ENCODE results near the gene CHN2. TPM values are rescaled to one million over a fixed set of nuclear protein-coding genes. Genes with fewer than 3 reads are reported as not detected.

The CHN2 gene
- total RNA-seq, 2 experiments from 2014 or later, result 1.7 to 1.8 TPM

DNA sequence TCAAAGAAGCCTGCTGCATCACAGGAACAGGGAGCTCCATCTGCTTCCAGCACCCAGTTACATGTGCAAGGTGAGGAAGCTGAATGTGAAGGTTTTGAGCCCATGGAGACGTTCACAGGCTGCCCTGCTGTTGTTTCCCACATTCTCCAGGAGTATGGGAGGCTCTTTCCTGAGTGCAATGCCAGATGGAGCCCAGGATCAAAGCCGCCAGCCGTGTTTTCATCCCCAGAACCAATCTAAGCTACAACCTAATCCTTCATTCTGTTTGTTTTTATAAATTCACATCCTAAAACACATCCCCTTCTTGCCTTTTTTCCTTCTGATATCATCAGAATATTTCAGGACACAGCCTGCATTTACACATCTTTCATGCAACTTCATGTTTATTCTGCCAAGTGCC lies 270.2 kb downstream of the CHN2 start:
- DNase-seq (no peak), ATAC-seq (no peak)
- Mint-ChIP-seq H3K4me1 (ENCODE audit: low read depth) (no peaks in the 10 kb centered on the region), H3K27me3 (no peaks in the 10 kb centered on the region), H3K36me3 (ENCODE audit: low read depth) (no peaks in the 10 kb centered on the region), H3K27ac (no peak overlapping the region), H3K4me3 (no peak overlapping the region), H3K9me3 (no peaks in the 10 kb centered on the region)
- TF ChIP-seq, protein P1, sequence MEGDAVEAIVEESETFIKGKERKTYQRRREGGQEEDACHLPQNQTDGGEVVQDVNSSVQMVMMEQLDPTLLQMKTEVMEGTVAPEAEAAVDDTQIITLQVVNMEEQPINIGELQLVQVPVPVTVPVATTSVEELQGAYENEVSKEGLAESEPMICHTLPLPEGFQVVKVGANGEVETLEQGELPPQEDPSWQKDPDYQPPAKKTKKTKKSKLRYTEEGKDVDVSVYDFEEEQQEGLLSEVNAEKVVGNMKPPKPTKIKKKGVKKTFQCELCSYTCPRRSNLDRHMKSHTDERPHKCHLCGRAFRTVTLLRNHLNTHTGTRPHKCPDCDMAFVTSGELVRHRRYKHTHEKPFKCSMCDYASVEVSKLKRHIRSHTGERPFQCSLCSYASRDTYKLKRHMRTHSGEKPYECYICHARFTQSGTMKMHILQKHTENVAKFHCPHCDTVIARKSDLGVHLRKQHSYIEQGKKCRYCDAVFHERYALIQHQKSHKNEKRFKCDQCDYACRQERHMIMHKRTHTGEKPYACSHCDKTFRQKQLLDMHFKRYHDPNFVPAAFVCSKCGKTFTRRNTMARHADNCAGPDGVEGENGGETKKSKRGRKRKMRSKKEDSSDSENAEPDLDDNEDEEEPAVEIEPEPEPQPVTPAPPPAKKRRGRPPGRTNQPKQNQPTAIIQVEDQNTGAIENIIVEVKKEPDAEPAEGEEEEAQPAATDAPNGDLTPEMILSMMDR (IDR thresholded peaks at IDR 0.05), result no peak
- POLR2A ChIA-PET, result no interaction called here
- CTCF ChIA-PET, result no interaction called here
- intact Hi-C loops (cut with micrococcal nuclease), result no loop called here

DNA sequence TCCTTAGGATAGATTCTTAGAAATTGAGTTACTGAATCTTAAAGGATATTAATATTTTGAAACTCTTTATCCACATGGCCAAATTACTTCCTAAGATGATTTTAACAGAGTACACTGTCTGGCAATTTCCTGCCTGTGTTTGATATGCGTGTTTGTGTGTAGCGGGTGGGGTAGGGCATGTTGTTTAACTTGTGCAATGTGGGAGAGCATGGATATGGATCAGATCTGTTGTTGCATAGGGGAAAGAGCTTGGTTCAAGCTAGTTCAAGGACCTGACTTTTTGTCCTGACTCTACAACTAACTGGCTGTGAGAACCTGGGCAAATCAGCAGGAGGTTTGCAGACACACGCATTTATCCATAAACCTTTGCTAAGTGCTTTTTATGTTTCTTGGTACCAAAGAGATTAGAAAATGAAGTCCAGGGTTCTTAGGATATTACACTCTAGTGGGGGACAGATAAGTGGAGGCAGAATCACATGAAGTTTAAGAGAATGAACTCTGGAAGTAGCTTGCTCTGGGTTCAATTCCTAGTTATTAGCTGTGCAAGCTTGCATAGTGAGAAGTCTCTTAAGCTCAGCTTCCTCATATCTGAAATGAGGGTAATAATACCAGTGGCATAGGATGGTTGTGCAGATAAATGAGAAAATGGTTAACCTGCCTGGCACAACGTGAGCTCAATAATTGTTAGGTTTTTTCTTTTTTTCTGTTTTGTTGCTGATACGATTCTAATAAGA lies 272.8 kb downstream of the CHN2 start:
- no peak overlapping the region for H3K27ac Mint-ChIP-seq
- H3K36me3 Mint-ChIP-seq (ENCODE audit: low read depth), result no peaks in the 10 kb centered on the region
- POLR2A ChIA-PET, result no interaction called here
- H3K9me3 Mint-ChIP-seq, result no peaks in the 10 kb centered on the region
- H3K4me1 Mint-ChIP-seq (ENCODE audit: low read depth), result no peaks in the 10 kb centered on the region
- no peak overlapping the region for H3K4me3 Mint-ChIP-seq
- DNase-seq (no peak), ATAC-seq (no peak)
- CTCF ChIA-PET, result interaction anchor here (0.5 kb wide), 1 partner anchor 508 kb away, joined by 3 read pairs; no protein-coding TSS in a partner anchor
- TF ChIP-seq, protein P1 (IDR thresholded peaks at IDR 0.05), result no peak
- no peaks in the 10 kb centered on the region for H3K27me3 Mint-ChIP-seq
- intact Hi-C loops (cut with micrococcal nuclease), result no loop called here

DNA sequence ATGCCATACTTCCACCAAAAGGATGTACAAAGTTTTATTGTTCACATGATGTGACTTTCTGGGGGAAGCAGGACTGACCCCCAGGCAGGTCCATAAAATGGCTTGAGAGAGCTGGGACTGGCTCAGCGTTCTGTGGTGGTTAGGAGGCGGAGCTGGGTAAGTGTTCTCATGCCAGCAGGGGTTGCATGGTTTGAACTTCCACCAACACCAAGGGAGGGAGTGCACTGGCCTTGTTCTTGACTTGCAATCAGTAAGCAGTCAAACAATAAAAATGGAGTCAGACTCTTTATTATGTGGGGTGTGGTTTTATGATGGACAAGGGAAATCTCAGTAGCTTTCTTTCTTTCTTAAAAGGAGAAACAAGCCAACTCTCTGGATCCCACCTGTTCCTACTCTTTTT lies 273.6 kb downstream of the CHN2 start:
- TF ChIP-seq, protein P1 (IDR thresholded peaks at IDR 0.05), result no peak
- no peaks in the 10 kb centered on the region for H3K4me1 Mint-ChIP-seq (ENCODE audit: low read depth)
- no peaks in the 10 kb centered on the region for H3K9me3 Mint-ChIP-seq
- ATAC-seq (no peak), DNase-seq (no peak)
- intact Hi-C loops (cut with micrococcal nuclease), result no loop called here
- H3K27me3 Mint-ChIP-seq, result no peaks in the 10 kb centered on the region
- no peaks in the 10 kb centered on the region for H3K36me3 Mint-ChIP-seq (ENCODE audit: low read depth)
- CTCF ChIA-PET, result no interaction called here
- no peak overlapping the region for H3K27ac Mint-ChIP-seq
- H3K4me3 Mint-ChIP-seq, result no peak overlapping the region
- POLR2A ChIA-PET, result no interaction called here

DNA sequence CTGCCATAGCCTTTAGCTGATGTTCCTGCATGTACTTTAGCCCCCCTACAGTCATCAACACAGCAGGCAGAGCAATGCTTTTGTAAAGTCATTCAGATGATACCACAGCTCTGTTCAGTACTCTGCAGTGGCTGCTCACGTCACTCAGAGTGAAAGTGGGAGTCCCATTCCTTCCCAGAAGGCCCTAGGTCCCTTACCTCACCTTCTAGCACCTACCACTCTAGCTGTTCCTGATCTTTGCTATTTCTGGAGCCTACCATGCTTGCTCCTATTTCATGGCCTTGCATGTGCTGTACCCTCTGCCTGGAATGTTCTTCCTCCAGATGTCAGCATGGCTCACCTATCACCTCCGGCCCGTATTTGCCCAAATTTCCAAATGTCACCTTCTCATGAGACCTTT lies 274.7 kb downstream of the CHN2 start:
- Mint-ChIP-seq H3K4me3 (no peak overlapping the region), H3K36me3 (ENCODE audit: low read depth) (no peaks in the 10 kb centered on the region), H3K27ac (no peak overlapping the region), H3K27me3 (no peaks in the 10 kb centered on the region), H3K4me1 (ENCODE audit: low read depth) (no peaks in the 10 kb centered on the region), H3K9me3 (no peaks in the 10 kb centered on the region)
- DNase-seq (no peak), ATAC-seq (no peak)
- TF ChIP-seq, protein P1 (IDR thresholded peaks at IDR 0.05), result no peak
- ChIA-PET CTCF (no interaction called here), POLR2A (no interaction called here)
- intact Hi-C loops (cut with micrococcal nuclease), result no loop called here

DNA sequence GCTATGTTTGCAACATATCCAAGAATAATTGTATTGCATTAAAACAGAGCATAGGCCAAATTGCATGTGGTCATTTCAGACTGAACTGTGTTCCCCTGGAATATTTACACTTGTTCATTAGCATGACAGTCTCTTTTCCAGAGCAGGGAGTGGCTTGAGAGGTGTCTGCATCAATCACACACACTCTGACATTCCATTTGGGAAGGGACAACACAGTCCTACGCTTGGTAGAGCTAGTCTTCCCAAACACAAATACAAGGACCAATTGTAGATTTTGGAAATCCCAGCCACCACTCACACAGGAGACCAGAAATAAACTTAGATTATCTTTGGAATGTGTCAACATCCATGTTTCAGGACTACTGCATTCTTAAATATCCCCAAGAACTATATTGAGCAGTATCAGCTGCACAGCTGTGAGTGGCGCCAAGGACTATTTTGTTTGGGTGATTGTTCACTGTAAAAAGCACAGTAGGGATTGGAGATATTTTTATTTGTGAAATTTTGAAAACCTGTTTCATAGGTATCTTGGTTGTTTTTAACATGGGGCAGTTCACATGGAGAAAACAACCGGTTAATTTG lies 275.5 kb downstream of the CHN2 start:
- ATAC-seq, result no peak
- ChIA-PET POLR2A (no interaction called here), CTCF (interaction anchor here (1.1 kb wide), 1 partner anchor 34 kb away, joined by 3 read pairs; no protein-coding TSS in a partner anchor)
- DNase-seq, result no peak
- Mint-ChIP-seq H3K27ac (no peak overlapping the region), H3K9me3 (no peaks in the 10 kb centered on the region), H3K4me3 (no peak overlapping the region), H3K4me1 (ENCODE audit: low read depth) (no peaks in the 10 kb centered on the region), H3K36me3 (ENCODE audit: low read depth) (no peaks in the 10 kb centered on the region), H3K27me3 (no peaks in the 10 kb centered on the region)
- intact Hi-C loops (cut with micrococcal nuclease), result no loop called here
- TF ChIP-seq, protein P1 (IDR thresholded peaks at IDR 0.05), result no peak

All from activated CD8-positive, alpha-beta T cell treated with anti-CD3 and anti-CD28 coated beads for 36 hours (primary cell).